ENCODE measurements around the gene DGKA.

GRCh38 chr12:55901881-55902490 is 29.0 kb upstream of the DGKA start:
- TF ChIP-seq, protein P1, sequence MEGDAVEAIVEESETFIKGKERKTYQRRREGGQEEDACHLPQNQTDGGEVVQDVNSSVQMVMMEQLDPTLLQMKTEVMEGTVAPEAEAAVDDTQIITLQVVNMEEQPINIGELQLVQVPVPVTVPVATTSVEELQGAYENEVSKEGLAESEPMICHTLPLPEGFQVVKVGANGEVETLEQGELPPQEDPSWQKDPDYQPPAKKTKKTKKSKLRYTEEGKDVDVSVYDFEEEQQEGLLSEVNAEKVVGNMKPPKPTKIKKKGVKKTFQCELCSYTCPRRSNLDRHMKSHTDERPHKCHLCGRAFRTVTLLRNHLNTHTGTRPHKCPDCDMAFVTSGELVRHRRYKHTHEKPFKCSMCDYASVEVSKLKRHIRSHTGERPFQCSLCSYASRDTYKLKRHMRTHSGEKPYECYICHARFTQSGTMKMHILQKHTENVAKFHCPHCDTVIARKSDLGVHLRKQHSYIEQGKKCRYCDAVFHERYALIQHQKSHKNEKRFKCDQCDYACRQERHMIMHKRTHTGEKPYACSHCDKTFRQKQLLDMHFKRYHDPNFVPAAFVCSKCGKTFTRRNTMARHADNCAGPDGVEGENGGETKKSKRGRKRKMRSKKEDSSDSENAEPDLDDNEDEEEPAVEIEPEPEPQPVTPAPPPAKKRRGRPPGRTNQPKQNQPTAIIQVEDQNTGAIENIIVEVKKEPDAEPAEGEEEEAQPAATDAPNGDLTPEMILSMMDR (IDR thresholded peaks at IDR 0.05): no peak
- TF ChIP-seq POLR2A (IDR thresholded peaks at IDR 0.05): no peak

Measured in prostate gland (tissue), 2 donors.